ENCODE measurements around the gene SNRNP25. TPM values are rescaled to one million over a fixed set of nuclear protein-coding genes. Genes with fewer than 3 reads are reported as not detected.

Gene SNRNP25
- total and polyA plus RNA-seq, 2 donors (not counting 3 experiments of a cell fraction or from before 2014, with no cell fraction given) = 41.8 to 49.6 TPM

DNA sequence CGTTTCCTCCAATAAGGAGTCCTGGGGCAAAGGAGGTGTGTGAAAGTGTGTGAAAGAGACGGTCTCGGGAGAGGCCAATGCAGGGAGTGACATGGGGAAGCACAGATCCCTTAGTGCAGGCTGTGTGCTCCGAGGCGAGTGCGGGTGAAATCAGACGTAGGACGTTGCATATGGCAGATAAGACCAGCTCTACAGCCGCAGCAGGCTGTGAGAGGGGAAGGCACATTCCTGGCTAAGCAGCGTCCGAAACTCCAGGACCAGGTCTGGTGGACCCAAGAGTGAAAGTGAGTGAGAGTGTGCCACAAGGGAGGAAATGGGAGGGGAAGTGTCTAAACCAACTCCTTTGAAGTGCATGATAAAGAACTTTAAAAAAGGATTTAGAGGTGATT is 11.6 kb upstream of the SNRNP25 start:
- Histone ChIP-seq H3K27me3 (ENCODE audit: control insufficient read depth in 2 of 2, insufficient read depth in 2 of 2, low read length in 2 of 2) (no peaks in the 10 kb centered on the region), H3K4me3 (replicated peaks in 1 of 3; ENCODE audit: insufficient read depth in 1 of 3, low read depth in 1 of 3, low read length in 3 of 3) (no peak overlapping the region), H3K4me1 (ENCODE audit: control insufficient read depth, extremely low read depth, insufficient read depth, low read length) (no peaks in the 10 kb centered on the region), H3K36me3 (ENCODE audit: control insufficient read depth in 2 of 2, extremely low read depth in 1 of 2, insufficient read depth in 2 of 2, low read length in 2 of 2) (peaks cover 3 to 4% of the 10 kb centered on the region in 2 experiments), H3K9me1 (replicated peaks; ENCODE audit: control insufficient read depth, extremely low read depth, insufficient read depth, low read length) (no peaks in the 10 kb centered on the region), H3K9me3 (replicated peaks; ENCODE audit: control insufficient read depth, insufficient read depth, low read length) (no peaks in the 10 kb centered on the region), H3K4me2 (ENCODE audit: insufficient read depth, low read length) (no peak overlapping the region), H3K9ac (replicated peaks; ENCODE audit: extremely low read depth, insufficient read depth, low read length) (no peak overlapping the region), H3K27ac (ENCODE audit: insufficient read depth, low read depth, low read length) (no peak overlapping the region), H3K79me2 (ENCODE audit: control insufficient read depth, insufficient read depth, low read length) (no peaks in the 10 kb centered on the region), H4K20me1 (replicated peaks; ENCODE audit: control insufficient read depth, extremely low read depth, insufficient read depth, low read length) (no peaks in the 10 kb centered on the region), H2AFZ (ENCODE audit: low read depth, low read length) (no peak overlapping the region)
- FAIRE-seq = no peak
- no peak for TF ChIP-seq JUN (IDR thresholded peaks at IDR 0.05; ENCODE audit: borderline replicate concordance, insufficient read depth, insufficient read length, low read depth)
- TF ChIP-seq GATA2 (IDR thresholded peaks at IDR 0.05; ENCODE audit: insufficient read depth, insufficient read length, low read depth, low read length) = no peak
- no peak for DNase-seq (ENCODE audit: low read depth, low spot score)
- CTCF ChIA-PET = interaction anchor here (1.3 kb wide), 1 partner anchor 11 kb away, joined by 3 read pairs; the partner anchor contains the start of gene POLR3K
- dilution Hi-C loops (cut with MboI; ENCODE audit: extremely low pct_ligation_motif_present, low sequenced_read_pairs) = no loop called here
- no TSS peak for BruUV-seq (replicated peaks)
- intact Hi-C loops (cut with micrococcal nuclease) = no loop called here
- POLR2A ChIA-PET = no interaction called here

DNA sequence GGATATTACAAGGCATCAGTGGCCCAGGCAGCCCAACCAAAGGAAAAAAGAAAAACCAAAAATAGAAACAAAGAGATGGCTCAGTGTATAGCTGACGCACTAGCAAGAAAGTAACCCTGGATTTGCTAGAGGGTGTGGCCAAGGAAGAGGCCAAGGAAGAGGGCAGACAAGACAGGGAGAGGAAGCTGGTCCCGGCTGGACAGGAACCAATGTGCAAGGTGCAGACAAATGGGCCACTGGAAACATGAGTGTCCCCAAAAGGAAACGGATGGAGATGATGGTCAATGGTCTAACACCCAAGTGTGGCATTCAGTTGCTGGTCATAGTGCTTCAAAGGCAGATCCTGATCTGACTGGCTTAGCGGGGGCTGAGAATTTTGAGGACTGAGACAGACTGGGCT is 10.9 kb upstream of the SNRNP25 start:
- no peak overlapping the region for H3K9ac ChIP-seq (replicated peaks; ENCODE audit: extremely low read depth, insufficient read depth, low read length)
- no peaks in the 10 kb centered on the region for H3K9me3 ChIP-seq (replicated peaks; ENCODE audit: control insufficient read depth, insufficient read depth, low read length)
- POLR2A ChIA-PET = no interaction called here
- no peaks in the 10 kb centered on the region for H3K79me2 ChIP-seq (ENCODE audit: control insufficient read depth, insufficient read depth, low read length)
- no peak overlapping the region for H3K27ac ChIP-seq (ENCODE audit: insufficient read depth, low read depth, low read length)
- H3K36me3 ChIP-seq (ENCODE audit: control insufficient read depth in 2 of 2, extremely low read depth in 1 of 2, insufficient read depth in 2 of 2, low read length in 2 of 2) = peaks cover 3 to 7% of the 10 kb centered on the region in 2 experiments
- no peak overlapping the region for H3K4me2 ChIP-seq (ENCODE audit: insufficient read depth, low read length)
- no peak overlapping the region for H2AFZ ChIP-seq (ENCODE audit: low read depth, low read length)
- H3K9me1 ChIP-seq (replicated peaks; ENCODE audit: control insufficient read depth, extremely low read depth, insufficient read depth, low read length) = no peaks in the 10 kb centered on the region
- TF ChIP-seq, protein P1, sequence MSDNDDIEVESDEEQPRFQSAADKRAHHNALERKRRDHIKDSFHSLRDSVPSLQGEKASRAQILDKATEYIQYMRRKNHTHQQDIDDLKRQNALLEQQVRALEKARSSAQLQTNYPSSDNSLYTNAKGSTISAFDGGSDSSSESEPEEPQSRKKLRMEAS (IDR thresholded peaks at IDR 0.05; ENCODE audit: insufficient read depth, insufficient read length) = no peak
- no peak for TF ChIP-seq CTCF (IDR thresholded peaks at IDR 0.05; ENCODE audit: extremely low read depth in 1 of 2, insufficient read depth in 1 of 2, low read depth in 1 of 2, low read length in 2 of 2)
- no peak for TF ChIP-seq JUN (IDR thresholded peaks at IDR 0.05; ENCODE audit: borderline replicate concordance, insufficient read depth, insufficient read length, low read depth)
- no peak for TF ChIP-seq GATA2 (IDR thresholded peaks at IDR 0.05; ENCODE audit: insufficient read depth, insufficient read length, low read depth, low read length)
- no peak for TF ChIP-seq POLR2AphosphoS5 (IDR thresholded peaks at IDR 0.05; ENCODE audit: insufficient read depth, low read depth, low read length)
- no peak for TF ChIP-seq POLR2A (IDR thresholded peaks at IDR 0.05; ENCODE audit: low read depth, low read length)
- dilution Hi-C loops (cut with MboI; ENCODE audit: extremely low pct_ligation_motif_present, low sequenced_read_pairs) (no loop called here), intact Hi-C loops (cut with micrococcal nuclease) (no loop called here)
- no peaks in the 10 kb centered on the region for H4K20me1 ChIP-seq (replicated peaks; ENCODE audit: control insufficient read depth, extremely low read depth, insufficient read depth, low read length)
- DNase-seq (ENCODE audit: low read depth, low spot score) (no peak), FAIRE-seq (no peak)
- CTCF ChIA-PET = no interaction called here
- no peak overlapping the region for H3K4me3 ChIP-seq (replicated peaks in 1 of 3; ENCODE audit: insufficient read depth in 1 of 3, low read depth in 1 of 3, low read length in 3 of 3)
- H3K27me3 ChIP-seq (ENCODE audit: control insufficient read depth in 2 of 2, insufficient read depth in 2 of 2, low read length in 2 of 2) = no peaks in the 10 kb centered on the region
- no TSS peak for BruUV-seq (replicated peaks)
- no peaks in the 10 kb centered on the region for H3K4me1 ChIP-seq (ENCODE audit: control insufficient read depth, extremely low read depth, insufficient read depth, low read length)
